ENCODE measurements around the gene DNAH10.

DNA sequence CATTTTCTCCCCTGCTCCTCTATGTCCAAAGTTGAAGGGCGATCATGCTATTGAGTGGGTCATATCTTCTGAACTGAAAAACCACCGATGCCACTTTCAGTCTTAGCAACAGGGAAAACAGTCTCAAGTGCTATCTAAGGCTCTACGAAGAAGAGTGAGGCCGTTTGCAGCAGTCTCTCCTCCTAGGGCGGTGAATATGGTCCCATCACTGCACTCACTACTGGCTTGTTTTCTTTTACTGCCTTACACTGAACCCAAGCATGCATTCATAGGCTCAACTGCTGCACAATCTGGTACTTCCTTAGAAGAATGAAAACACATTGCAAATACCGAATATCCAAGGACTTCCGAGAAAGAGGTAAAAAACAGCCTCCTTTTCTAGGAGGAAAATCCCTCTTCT, 92.1 kb downstream of the DNAH10 start:
- TF ChIP-seq CTCF (IDR thresholded peaks at IDR 0.05; ENCODE audit: low read length) (no peak), EZH2 (IDR thresholded peaks at IDR 0.05; ENCODE audit: borderline replicate concordance, low read length) (no peak)
